Stomach (tissue), 4 donors: ENCODE measurements around the gene RBM14.

Experiments used
- POLR2A ChIP-seq, 4 donors: fragments of 450-650 bp; IDR thresholded peaks; one replicate each; pipeline ENCODE4 v1.6.1; 2016; ENCODE audit warnings: antibody characterized with exemption in 4 of 4, control low read depth in 2 of 4, mild to moderate bottlenecking in 1 of 4, moderate library complexity in 1 of 4
- POLR2AphosphoS5 ChIP-seq, 3 donors: sonication (generic); formaldehyde crosslinking; IDR thresholded peaks; one replicate each; pipeline ENCODE4 v1.6.1; 2016; ENCODE audit warnings: antibody characterized with exemption in 3 of 3
- TF ChIP-seq, protein P1 (sequence below), 7 experiments: fragments of 450-650 bp in 4 of 7; fragments of 200-600 bp in 3 of 7; sonication (generic) in 3 of 7; IDR thresholded peaks; one replicate each; pipeline ENCODE4 v1.5.1; 2016 to 2019; ENCODE audit warnings: antibody characterized with exemption in 7 of 7, control low read depth in 2 of 7, mild to moderate bottlenecking in 1 of 7

DNA sequence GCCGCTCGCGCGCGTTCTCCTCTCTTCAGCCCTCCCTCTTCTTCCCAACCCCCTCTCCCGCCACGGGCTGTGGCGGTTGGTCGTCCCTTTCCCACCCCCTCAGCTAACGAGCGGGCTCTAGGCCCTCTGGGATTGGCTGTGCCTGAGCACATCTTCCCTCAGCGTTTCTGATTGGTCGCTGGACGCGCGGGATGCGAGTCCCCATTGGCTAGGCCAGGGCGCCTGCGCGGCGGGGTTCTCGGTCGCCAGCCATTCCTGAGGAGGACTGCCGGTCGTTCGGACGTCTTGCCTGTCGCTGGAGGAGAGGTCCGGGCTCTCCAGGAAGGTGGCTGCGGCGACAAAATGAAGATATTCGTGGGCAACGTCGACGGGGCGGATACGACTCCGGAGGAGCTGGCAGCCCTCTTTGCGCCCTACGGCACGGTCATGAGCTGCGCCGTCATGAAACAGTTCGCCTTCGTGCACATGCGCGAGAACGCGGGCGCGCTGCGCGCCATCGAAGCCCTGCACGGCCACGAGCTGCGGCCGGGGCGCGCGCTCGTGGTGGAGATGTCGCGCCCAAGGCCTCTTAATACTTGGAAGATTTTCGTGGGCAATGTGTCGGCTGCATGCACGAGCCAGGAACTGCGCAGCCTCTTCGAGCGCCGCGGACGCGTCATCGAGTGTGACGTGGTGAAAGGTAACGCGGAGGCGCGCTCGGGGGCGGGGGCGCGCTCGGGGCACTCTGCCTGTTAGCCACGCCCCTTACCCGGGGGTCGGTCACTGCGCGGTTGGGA, at the start of gene RBM14:
- TF ChIP-seq POLR2A (IDR thresholded peaks at IDR 0.05) (peak in 3 of 4 donors; percentile 83 to 98 (median 96)), POLR2AphosphoS5 (IDR thresholded peaks at IDR 0.05) (peak; percentile 98 to 100 (median 100))
- TF ChIP-seq, protein P1, sequence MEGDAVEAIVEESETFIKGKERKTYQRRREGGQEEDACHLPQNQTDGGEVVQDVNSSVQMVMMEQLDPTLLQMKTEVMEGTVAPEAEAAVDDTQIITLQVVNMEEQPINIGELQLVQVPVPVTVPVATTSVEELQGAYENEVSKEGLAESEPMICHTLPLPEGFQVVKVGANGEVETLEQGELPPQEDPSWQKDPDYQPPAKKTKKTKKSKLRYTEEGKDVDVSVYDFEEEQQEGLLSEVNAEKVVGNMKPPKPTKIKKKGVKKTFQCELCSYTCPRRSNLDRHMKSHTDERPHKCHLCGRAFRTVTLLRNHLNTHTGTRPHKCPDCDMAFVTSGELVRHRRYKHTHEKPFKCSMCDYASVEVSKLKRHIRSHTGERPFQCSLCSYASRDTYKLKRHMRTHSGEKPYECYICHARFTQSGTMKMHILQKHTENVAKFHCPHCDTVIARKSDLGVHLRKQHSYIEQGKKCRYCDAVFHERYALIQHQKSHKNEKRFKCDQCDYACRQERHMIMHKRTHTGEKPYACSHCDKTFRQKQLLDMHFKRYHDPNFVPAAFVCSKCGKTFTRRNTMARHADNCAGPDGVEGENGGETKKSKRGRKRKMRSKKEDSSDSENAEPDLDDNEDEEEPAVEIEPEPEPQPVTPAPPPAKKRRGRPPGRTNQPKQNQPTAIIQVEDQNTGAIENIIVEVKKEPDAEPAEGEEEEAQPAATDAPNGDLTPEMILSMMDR (IDR thresholded peaks at IDR 0.05) = no peak
